ENCODE data around the gene DGKG.

Gene DGKG

GRCh38 chr3:186109897-186110803, 251.9 kb downstream of the DGKG start:
- H3K36me3 Mint-ChIP-seq, result no peaks in the 10 kb centered on the region
- H3K9me3 Mint-ChIP-seq, result no peaks in the 10 kb centered on the region
- CTCF ChIA-PET, result interaction anchor here (0.7 to 1.2 kb wide), 2 partner anchors 149 to 674 kb away, joined by 3 read pairs; no protein-coding TSS in a partner anchor
- H3K27ac Mint-ChIP-seq, result no peak overlapping the region
- H3K4me3 Mint-ChIP-seq, result peak overlapping the region; percentile 80
- peaks cover 94% of the 10 kb centered on the region for H3K27me3 Mint-ChIP-seq
- peaks cover 39% of the 10 kb centered on the region for H3K4me1 Mint-ChIP-seq
- DNase-seq, result peak; percentile 35

- CTCF ChIA-PET, result interaction anchor here (0.8 to 1.2 kb wide), 2 partner anchors 133 to 150 kb away, joined by 3 read pairs; no protein-coding TSS in a partner anchor
- Mint-ChIP-seq H3K4me3 (peak within 1 kb of the TSS; percentile 80), H3K27me3 (peaks cover 92% of the 10 kb centered on the region), H3K4me1 (peaks cover 39% of the 10 kb centered on the region), H3K27ac (no peak within 1 kb of the TSS), H3K9me3 (no peaks in the 10 kb centered on the region), H3K36me3 (no peaks in the 10 kb centered on the region)
- peak; percentile 97 for DNase-seq
Measured at GRCh38 chr3:186108941-186109865, 252.8 kb downstream of the DGKG start, which contains the start of gene ETV5. Gene ETV5, minus strand, starts transcription at chr3:186109089. Its CDS starts 3,221 bp downstream, at chr3:186105868.

- Mint-ChIP-seq H3K27me3 (peaks cover 91% of the 10 kb centered on the region), H3K4me3 (peak overlapping the region; percentile 80), H3K36me3 (no peaks in the 10 kb centered on the region), H3K4me1 (peaks cover 39% of the 10 kb centered on the region), H3K27ac (no peak overlapping the region), H3K9me3 (no peaks in the 10 kb centered on the region)
- peak; percentile 55 for DNase-seq
- CTCF ChIA-PET, result interaction anchor here (0.8 kb wide), 1 partner anchor 133 kb away, joined by 3 read pairs; no protein-coding TSS in a partner anchor
Measured at GRCh38 chr3:186108106-186108940, 253.7 kb downstream of the DGKG start.

- H3K4me1 Mint-ChIP-seq, result peaks cover 39% of the 10 kb centered on the region
- no peaks in the 10 kb centered on the region for H3K36me3 Mint-ChIP-seq
- H3K27ac Mint-ChIP-seq, result no peak overlapping the region
- CTCF ChIA-PET, result no interaction called here
- H3K27me3 Mint-ChIP-seq, result peaks cover 90% of the 10 kb centered on the region
- H3K9me3 Mint-ChIP-seq, result no peaks in the 10 kb centered on the region
- DNase-seq, result peak; percentile 69
- peak overlapping the region; percentile 80 for H3K4me3 Mint-ChIP-seq
Measured at GRCh38 chr3:186107215-186108105, 254.6 kb downstream of the DGKG start.

GRCh38 chr3:186105543-186105942, 256.5 kb downstream of the DGKG start:
- DNase-seq, result no peak
- Mint-ChIP-seq H3K27ac (no peak overlapping the region), H3K9me3 (no peaks in the 10 kb centered on the region), H3K4me3 (no peak overlapping the region), H3K27me3 (peaks cover 80% of the 10 kb centered on the region), H3K4me1 (peaks cover 31% of the 10 kb centered on the region), H3K36me3 (no peaks in the 10 kb centered on the region)
- CTCF ChIA-PET, result interaction anchor here (1.2 kb wide), 1 partner anchor 137 kb away, joined by 5 read pairs; no protein-coding TSS in a partner anchor

- no peak overlapping the region for H3K4me3 Mint-ChIP-seq
- CTCF ChIA-PET, result no interaction called here
- H3K36me3 Mint-ChIP-seq, result no peaks in the 10 kb centered on the region
- H3K27ac Mint-ChIP-seq, result no peak overlapping the region
- no peak for DNase-seq
- H3K27me3 Mint-ChIP-seq, result peaks cover 78% of the 10 kb centered on the region
- peaks cover 11% of the 10 kb centered on the region for H3K4me1 Mint-ChIP-seq
- H3K9me3 Mint-ChIP-seq, result no peaks in the 10 kb centered on the region
Measured at GRCh38 chr3:186102687-186103086, 259.3 kb downstream of the DGKG start.

GRCh38 chr3:186100398-186100797, 261.6 kb downstream of the DGKG start:
- H3K27ac Mint-ChIP-seq, result no peak overlapping the region
- peaks cover 83% of the 10 kb centered on the region for H3K27me3 Mint-ChIP-seq
- peaks cover 4% of the 10 kb centered on the region for H3K4me1 Mint-ChIP-seq
- CTCF ChIA-PET, result no interaction called here
- no peaks in the 10 kb centered on the region for H3K36me3 Mint-ChIP-seq
- no peak overlapping the region for H3K4me3 Mint-ChIP-seq
- no peaks in the 10 kb centered on the region for H3K9me3 Mint-ChIP-seq
- DNase-seq, result no peak

- no peak overlapping the region for H3K4me3 Mint-ChIP-seq
- H3K36me3 Mint-ChIP-seq, result no peaks in the 10 kb centered on the region
- no peak overlapping the region for H3K27ac Mint-ChIP-seq
- H3K9me3 Mint-ChIP-seq, result no peaks in the 10 kb centered on the region
- H3K27me3 Mint-ChIP-seq, result peaks cover 76% of the 10 kb centered on the region
- no peak for DNase-seq
- peaks cover 4% of the 10 kb centered on the region for H3K4me1 Mint-ChIP-seq
- CTCF ChIA-PET, result no interaction called here
Measured at GRCh38 chr3:186099178-186099577, 262.9 kb downstream of the DGKG start.

GRCh38 chr3:186098740-186099139, 263.3 kb downstream of the DGKG start:
- Mint-ChIP-seq H3K4me1 (peaks cover 4% of the 10 kb centered on the region), H3K27ac (no peak overlapping the region), H3K27me3 (peaks cover 75% of the 10 kb centered on the region), H3K36me3 (no peaks in the 10 kb centered on the region), H3K9me3 (no peaks in the 10 kb centered on the region), H3K4me3 (no peak overlapping the region)
- DNase-seq, result no peak
- CTCF ChIA-PET, result no interaction called here

- CTCF ChIA-PET, result interaction anchor here (1.0 to 1.6 kb wide), 2 partner anchors 16 to 116 kb away, joined by 3 to 5 read pairs; no protein-coding TSS in a partner anchor
- H3K27ac Mint-ChIP-seq, result no peak overlapping the region
- no peak for DNase-seq
- H3K36me3 Mint-ChIP-seq, result no peaks in the 10 kb centered on the region
- H3K27me3 Mint-ChIP-seq, result peaks cover 72% of the 10 kb centered on the region
- H3K9me3 Mint-ChIP-seq, result no peaks in the 10 kb centered on the region
- H3K4me3 Mint-ChIP-seq, result no peak overlapping the region
- H3K4me1 Mint-ChIP-seq, result peaks cover 4% of the 10 kb centered on the region
Measured at GRCh38 chr3:186097663-186098451, 264.2 kb downstream of the DGKG start.

GRCh38 chr3:186097317-186097662, 264.7 kb downstream of the DGKG start:
- Mint-ChIP-seq H3K36me3 (no peaks in the 10 kb centered on the region), H3K27ac (no peak overlapping the region)
- CTCF ChIA-PET, result interaction anchor here (1.6 kb wide), 1 partner anchor 16 kb away, joined by 5 read pairs; no protein-coding TSS in a partner anchor

More at GRCh38 chr3:186097317-186097662, 264.7 kb downstream of the DGKG start:
- peaks cover 67% of the 10 kb centered on the region for H3K27me3 Mint-ChIP-seq
- H3K9me3 Mint-ChIP-seq, result no peaks in the 10 kb centered on the region
- H3K4me3 Mint-ChIP-seq, result no peak overlapping the region
- peaks cover 4% of the 10 kb centered on the region for H3K4me1 Mint-ChIP-seq
- DNase-seq, result no peak

Data from activated naive CD4-positive, alpha-beta T cell treated with anti-CD3 and anti-CD28 coated beads, Interleukin-2, amount 10 ng/mL, durations not matched to agents 7 days and 5 days (primary cell).